GM12878 (cell line): ENCODE results near the gene SAMHD1. TPM values are rescaled to one million over a fixed set of nuclear protein-coding genes. Genes with fewer than 3 reads are reported as not detected.

Experiments used
- ATAC-seq: fragments of 200-7000 bp; cut with Tn5 transposase; 3 replicates; pipeline ENCODE4 v1.9.1; 2020; ENCODE audit warnings: mild to moderate bottlenecking, moderate library complexity
- BruUV-seq: library from RNA; stranded (reverse); fragments of 400-500 nt; replicated peaks from 2 replicates; lab custom pipeline; 2021; lab: Mats Ljungman, UMichigan
- CTCF ChIA-PET: fragments of 300-600 bp; sonication (Branson Sonifier 250); formaldehyde crosslinking; extraction: SDS; loops from one replicate; lab custom pipeline; 2021; ENCODE audit warnings: inconsistent platforms; lab: Yijun Ruan, JAX
- POLR2A ChIA-PET: fragments of 350-600 bp; formaldehyde crosslinking; extraction: SDS; loops from one replicate; lab custom pipeline; 2021; ENCODE audit warnings: inconsistent platforms; lab: Charles Lee
- RAD21 ChIA-PET: fragments of 300-600 bp; sonication (Branson Sonifier 250); formaldehyde crosslinking; loops from one replicate; lab custom pipeline; 2023; ENCODE audit warnings: antibody characterized with exemption; ENCODE audit not compliant: unreplicated experiment; lab: Charles Lee
- SMC1A ChIA-PET: fragments of 300-600 bp; sonication (Branson Sonifier 250); formaldehyde crosslinking; loops from one replicate; lab custom pipeline; 2023; ENCODE audit not compliant: unreplicated experiment, uncharacterized antibody; lab: Charles Lee
- DNase-seq: peaks from one replicate; pipeline ENCODE4 v3.0.0-alpha.2; 2011; ENCODE audit warnings: low read depth, low spot score
- FAIRE-seq: peaks from 3 replicates; lab custom pipeline; 2011; peaks lifted over from hg19 to GRCh38; lab: Jason Lieb, UNC
- H2AFZ ChIP-seq: 2 replicates; pipeline ENCODE4 v1.6.0; 2011; ENCODE audit warnings: low read depth, low read length, control low read depth; ENCODE audit not compliant: control insufficient read depth
- H3K27ac ChIP-seq: 2 replicates; pipeline ENCODE4 v1.5.1; 2011; ENCODE audit warnings: control low read depth; ENCODE audit not compliant: control insufficient read depth, insufficient read depth
- H3K27me3 ChIP-seq, 2 experiments: replicated peaks in 1 of 2; 2 replicates each; pipeline versions ENCODE4 v1.6.0 to v1.6.1; 2011; ENCODE audit warnings: low read length in 1 of 2; ENCODE audit not compliant: control insufficient read depth in 2 of 2, insufficient read depth in 2 of 2
- H3K36me3 ChIP-seq, 2 experiments: 2 replicates each; pipeline ENCODE4 v1.5.1; 2011; ENCODE audit warnings: low read length in 1 of 2; ENCODE audit not compliant: control insufficient read depth in 2 of 2, insufficient read depth in 2 of 2
- H3K4me1 ChIP-seq: 2 replicates; pipeline ENCODE4 v1.6.1; 2011; ENCODE audit warnings: mild to moderate bottlenecking, low read length, moderate library complexity, mixed read lengths; ENCODE audit not compliant: control insufficient read depth, insufficient read depth
- H3K4me2 ChIP-seq: 2 replicates; pipeline ENCODE4 v1.6.0; 2011; ENCODE audit warnings: control low read depth; ENCODE audit not compliant: control insufficient read depth, insufficient read depth
- H3K4me3 ChIP-seq: fragments of 200-600 bp; sonication (generic); 2 replicates; pipeline ENCODE4 v1.5.1; 2016
- H3K79me2 ChIP-seq: 2 replicates; pipeline ENCODE4 v1.6.0; 2011; ENCODE audit warnings: low read length; ENCODE audit not compliant: control insufficient read depth, insufficient read depth
- H3K9ac ChIP-seq: 2 replicates; pipeline ENCODE4 v1.8.0; 2011; ENCODE audit warnings: low read length, control low read depth, mixed read lengths; ENCODE audit not compliant: control insufficient read depth, insufficient read depth
- H3K9me3 ChIP-seq: replicated peaks from 3 replicates; pipeline ENCODE4 v1.5.1; 2011; ENCODE audit warnings: mild to moderate bottlenecking, low read length; ENCODE audit not compliant: control insufficient read depth, insufficient read depth
- H4K20me1 ChIP-seq: 2 replicates; pipeline ENCODE4 v1.6.0; 2011; ENCODE audit not compliant: control insufficient read depth, insufficient read depth
- MTA3 ChIP-seq: IDR thresholded peaks from 2 replicates; pipeline ENCODE4 v1.6.1; 2012; ENCODE audit warnings: low read length, inconsistent platforms, borderline replicate concordance
- RUNX3 ChIP-seq: IDR thresholded peaks from 2 replicates; pipeline ENCODE4 v1.6.1; 2012; ENCODE audit warnings: low read length, inconsistent platforms
- SMC3 ChIP-seq: IDR thresholded peaks from 2 replicates; pipeline ENCODE4 v1.6.1; 2011; ENCODE audit warnings: low read length, improper control_type of control experiment, borderline replicate concordance
- SP1 ChIP-seq: IDR thresholded peaks from one replicate; pipeline ENCODE4 v1.6.1; 2011; ENCODE audit warnings: low read depth, low read length
- TCF7 ChIP-seq: IDR thresholded peaks from 2 replicates; pipeline ENCODE4 v1.6.1; 2014; ENCODE audit warnings: antibody characterized with exemption, borderline replicate concordance
- WGBS: methylation state at CpG from one replicate; pipeline ENCODE4 v1.1.6; 2016; ENCODE audit warnings: low lambda C conversion rate; ENCODE audit not compliant: insufficient replicate concordance, insufficient coverage; ENCODE audit errors: missing lambda C conversion rate; 5-methylcytosine and 5-hydroxymethylcytosine counted together
- in situ Hi-C: fragments of 300-500 bp; cut with MboI; formaldehyde crosslinking; loops from 9 replicates; pipeline ENCODE4 v1.14.3; 2018; ENCODE audit warnings: mixed read lengths
- intact Hi-C: fragments of 100-400 bp; cut with micrococcal nuclease; formaldehyde crosslinking; loops from one replicate; pipeline ENCODE4 v1.14.2; 2022; ENCODE audit not compliant: unreplicated experiment
- polyA plus RNA-seq, 11 experiments: library from polyadenylated mRNA; depleted of rRNA in 4 of 11; unstranded in 6 of 11; stranded (reverse) in 5 of 11; fragments of >200 nt; fragmentation: Nextera tagmentation in 4 of 11; fragmentation: Illumina TruSeq in 1 of 11; extraction: Ambion mirVana in 4 of 11; extraction: Trizol in 1 of 11; gene quantifications; 1 replicate in 1 of 11; 2 replicates in 10 of 11; pipeline versions ENCODE4 v1.2.1 to v1.2.3, GENCODE V29; 2011 to 2016; ENCODE audit warnings: inconsistent platforms in 2 of 11, missing spikeins in 2 of 11, low read depth in 1 of 11
- total RNA-seq, 4 experiments: library from RNA; depleted of rRNA in 3 of 4; stranded (reverse); fragments of >200 nt in 3 of 4; fragmentation: Illumina TruSeq in 1 of 4; extraction: Trizol in 1 of 4; gene quantifications; 2 replicates each; pipeline versions ENCODE4 v1.2.1 to v1.2.3, GENCODE V29; 2013 to 2021
- TF ChIP-seq, protein P1 (sequence below): fragments of 450-650 bp; IDR thresholded peaks from 2 replicates; pipeline ENCODE4 v1.6.1; 2016; ENCODE audit warnings: mild to moderate bottlenecking
- TF ChIP-seq, protein P2 (sequence below): fragments of 450-650 bp; formaldehyde crosslinking; IDR thresholded peaks from 2 replicates; pipeline ENCODE4 v1.4.0; 2020; ENCODE audit warnings: mild to moderate bottlenecking, moderate library complexity

SAMHD1 gene
- total and polyA plus RNA-seq, 10 of the 15 experiments (the other 5 are each of a cell fraction or from before 2014, with no cell fraction given) = 20.5 to 47.9 (median 38.8) TPM

DNA sequence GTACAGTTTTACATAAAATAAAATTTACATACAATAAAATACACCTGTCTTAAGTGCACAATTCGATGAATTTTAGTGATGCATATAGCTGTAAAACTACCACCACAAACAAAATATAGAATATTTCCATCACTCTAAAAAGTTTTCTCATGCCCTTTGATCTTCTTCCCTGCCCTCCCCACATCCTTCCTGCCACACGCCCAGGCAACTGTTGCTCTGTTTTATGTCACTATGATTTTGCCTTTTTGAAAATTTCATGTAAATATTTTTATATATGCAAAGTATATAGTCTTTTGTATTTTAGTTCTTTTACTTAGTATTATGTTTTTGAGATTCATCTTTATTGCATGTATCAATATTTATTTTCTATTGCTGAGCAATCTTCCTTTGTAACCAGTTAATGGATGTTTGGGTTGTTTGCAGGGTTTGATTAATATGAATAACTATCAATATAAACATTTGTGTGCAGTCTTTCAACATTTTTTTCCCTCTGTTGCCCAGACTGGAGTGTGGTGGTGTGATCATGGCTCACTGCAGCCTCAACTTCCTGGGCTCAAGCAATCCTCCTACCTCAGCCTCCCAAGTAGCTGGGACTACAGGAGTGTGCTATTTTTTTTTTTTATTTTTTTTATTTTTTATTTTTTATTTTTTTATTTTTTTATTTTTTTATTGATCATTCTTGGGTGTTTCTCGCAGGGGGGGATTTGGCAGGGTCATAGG, 23.8 kb upstream of the SAMHD1 start:
- Histone ChIP-seq H3K9me3 (no peaks in the 10 kb centered on the region), H3K4me1 (0 out of 2 replicates have a peak, but pooled peaks cover 3% of the 10 kb centered on the region), H3K36me3 (no peaks in the 10 kb centered on the region), H4K20me1 (no peaks in the 10 kb centered on the region), H3K79me2 (no peaks in the 10 kb centered on the region), H3K4me3 (no peak overlapping the region), H3K27ac (no peak overlapping the region), H3K4me2 (no peak overlapping the region), H2AFZ (no peak overlapping the region; the same call in 1 of the 2 replicates), H3K27me3 (no peaks in the 10 kb centered on the region), H3K9ac (no peak overlapping the region)
- WGBS = 0% methylated on average over 3 of the region's 3 CpGs
- RAD21 ChIA-PET = no interaction called here
- TF ChIP-seq SP1 = no peak
- TF ChIP-seq, protein P1, sequence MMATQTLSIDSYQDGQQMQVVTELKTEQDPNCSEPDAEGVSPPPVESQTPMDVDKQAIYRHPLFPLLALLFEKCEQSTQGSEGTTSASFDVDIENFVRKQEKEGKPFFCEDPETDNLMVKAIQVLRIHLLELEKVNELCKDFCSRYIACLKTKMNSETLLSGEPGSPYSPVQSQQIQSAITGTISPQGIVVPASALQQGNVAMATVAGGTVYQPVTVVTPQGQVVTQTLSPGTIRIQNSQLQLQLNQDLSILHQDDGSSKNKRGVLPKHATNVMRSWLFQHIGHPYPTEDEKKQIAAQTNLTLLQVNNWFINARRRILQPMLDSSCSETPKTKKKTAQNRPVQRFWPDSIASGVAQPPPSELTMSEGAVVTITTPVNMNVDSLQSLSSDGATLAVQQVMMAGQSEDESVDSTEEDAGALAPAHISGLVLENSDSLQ = no peak
- TF ChIP-seq, protein P2, sequence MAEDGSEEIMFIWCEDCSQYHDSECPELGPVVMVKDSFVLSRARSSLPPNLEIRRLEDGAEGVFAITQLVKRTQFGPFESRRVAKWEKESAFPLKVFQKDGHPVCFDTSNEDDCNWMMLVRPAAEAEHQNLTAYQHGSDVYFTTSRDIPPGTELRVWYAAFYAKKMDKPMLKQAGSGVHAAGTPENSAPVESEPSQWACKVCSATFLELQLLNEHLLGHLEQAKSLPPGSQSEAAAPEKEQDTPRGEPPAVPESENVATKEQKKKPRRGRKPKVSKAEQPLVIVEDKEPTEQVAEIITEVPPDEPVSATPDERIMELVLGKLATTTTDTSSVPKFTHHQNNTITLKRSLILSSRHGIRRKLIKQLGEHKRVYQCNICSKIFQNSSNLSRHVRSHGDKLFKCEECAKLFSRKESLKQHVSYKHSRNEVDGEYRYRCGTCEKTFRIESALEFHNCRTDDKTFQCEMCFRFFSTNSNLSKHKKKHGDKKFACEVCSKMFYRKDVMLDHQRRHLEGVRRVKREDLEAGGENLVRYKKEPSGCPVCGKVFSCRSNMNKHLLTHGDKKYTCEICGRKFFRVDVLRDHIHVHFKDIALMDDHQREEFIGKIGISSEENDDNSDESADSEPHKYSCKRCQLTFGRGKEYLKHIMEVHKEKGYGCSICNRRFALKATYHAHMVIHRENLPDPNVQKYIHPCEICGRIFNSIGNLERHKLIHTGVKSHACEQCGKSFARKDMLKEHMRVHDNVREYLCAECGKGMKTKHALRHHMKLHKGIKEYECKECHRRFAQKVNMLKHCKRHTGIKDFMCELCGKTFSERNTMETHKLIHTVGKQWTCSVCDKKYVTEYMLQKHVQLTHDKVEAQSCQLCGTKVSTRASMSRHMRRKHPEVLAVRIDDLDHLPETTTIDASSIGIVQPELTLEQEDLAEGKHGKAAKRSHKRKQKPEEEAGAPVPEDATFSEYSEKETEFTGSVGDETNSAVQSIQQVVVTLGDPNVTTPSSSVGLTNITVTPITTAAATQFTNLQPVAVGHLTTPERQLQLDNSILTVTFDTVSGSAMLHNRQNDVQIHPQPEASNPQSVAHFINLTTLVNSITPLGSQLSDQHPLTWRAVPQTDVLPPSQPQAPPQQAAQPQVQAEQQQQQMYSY (CRISPR knock-in tag) = no peak
- peak; percentile 79 for TF ChIP-seq RUNX3
- no peak for TF ChIP-seq SMC3
- TF ChIP-seq TCF7 = peak; percentile 87
- TF ChIP-seq MTA3 = no peak
- SMC1A ChIA-PET = interaction anchor here (1.1 to 1.5 kb wide), 2 partner anchors 9 to 69 kb away, joined by 3 read pairs; no protein-coding TSS in a partner anchor
- DNase-seq = no peak
- BruUV-seq = no TSS peak
- intact Hi-C loops = no loop called here
- CTCF ChIA-PET = no interaction called here
- FAIRE-seq = no peak
- peak; percentile 73 for ATAC-seq
- POLR2A ChIA-PET = interaction anchor here (0.7 kb wide), 1 partner anchor 31 kb away, joined by 4 read pairs; no protein-coding TSS in a partner anchor
- in situ Hi-C loops = no loop called here
